Measurements from ENCODE around the gene ANKUB1. TPM values are rescaled to one million over a fixed set of nuclear protein-coding genes. Genes with fewer than 3 reads are reported as not detected.
A peak's percentile ranks its signal among the peaks of the same experiment; 100 is the strongest.

Gene ANKUB1
- total RNA-seq, 2 donors from 2014 or later = not detected

GRCh38 chr3:149813367-149814281 lies 21.3 kb upstream of the ANKUB1 start:
- no peak for TF ChIP-seq CTCF (IDR thresholded peaks at IDR 0.05)
- H3K9me3 ChIP-seq = no peaks in the 10 kb centered on the region
- no peaks in the 10 kb centered on the region for H3K36me3 ChIP-seq
- peak overlapping the region; percentile 92 for H3K9ac ChIP-seq (ENCODE audit: low read depth in 2 of 2, low read length in 2 of 2)
- H3K4me1 ChIP-seq = peaks cover 4% of the 10 kb centered on the region
- intact Hi-C loops (cut with DNase I) = no loop called here
- H3K27ac ChIP-seq = peak overlapping the region; percentile 97
- peak; percentile 53 for DNase-seq
- no peaks in the 10 kb centered on the region for H3K27me3 ChIP-seq
- peak overlapping the region; percentile 75 for H3K4me3 ChIP-seq

GRCh38 chr3:149812606-149813366 lies 20.4 kb upstream of the ANKUB1 start, which contains the start of gene RNF13:
TSS of gene RNF13 (plus strand) at chr3:149813215. CDS start at chr3:149846027, 32,812 bp downstream.
- Histone ChIP-seq H3K4me1 (peaks cover 4% of the 10 kb centered on the region), H3K27me3 (no peaks in the 10 kb centered on the region), H3K9me3 (no peaks in the 10 kb centered on the region), H3K36me3 (no peaks in the 10 kb centered on the region), H3K9ac (ENCODE audit: low read depth in 2 of 2, low read length in 2 of 2) (peak within 1 kb of the TSS; percentile 92), H3K4me3 (peak within 1 kb of the TSS; percentile 75), H3K27ac (peak within 1 kb of the TSS; percentile 97)
- no peak for TF ChIP-seq CTCF (IDR thresholded peaks at IDR 0.05)
- peak; percentile 98 for DNase-seq
- intact Hi-C loops (cut with DNase I) = no loop called here

GRCh38 chr3:149812165-149812605 lies 19.8 kb upstream of the ANKUB1 start:
- H3K9ac ChIP-seq (ENCODE audit: low read depth in 2 of 2, low read length in 2 of 2) = peak overlapping the region; percentile 92
- no peaks in the 10 kb centered on the region for H3K36me3 ChIP-seq
- H3K9me3 ChIP-seq = no peaks in the 10 kb centered on the region
- H3K27me3 ChIP-seq = no peaks in the 10 kb centered on the region
- H3K4me3 ChIP-seq = peak overlapping the region; percentile 75
- DNase-seq = no peak
- intact Hi-C loops (cut with DNase I) = no loop called here
- no peak for TF ChIP-seq CTCF (IDR thresholded peaks at IDR 0.05)
- H3K4me1 ChIP-seq = peaks cover 4% of the 10 kb centered on the region
- H3K27ac ChIP-seq = peak overlapping the region; percentile 97

- Histone ChIP-seq H3K4me3 (no peak overlapping the region), H3K4me1 (peaks cover 4% of the 10 kb centered on the region), H3K27me3 (no peaks in the 10 kb centered on the region), H3K9ac (ENCODE audit: low read depth in 2 of 2, low read length in 2 of 2) (no peak overlapping the region), H3K27ac (no peak overlapping the region), H3K9me3 (no peaks in the 10 kb centered on the region), H3K36me3 (no peaks in the 10 kb centered on the region)
- no peak for DNase-seq
- intact Hi-C loops (cut with DNase I) = no loop called here
- TF ChIP-seq CTCF (IDR thresholded peaks at IDR 0.05) = no peak
Observed at GRCh38 chr3:149810846-149811245, 18.5 kb upstream of the ANKUB1 start.

- H3K4me1 ChIP-seq = peaks cover 3% of the 10 kb centered on the region
- no peaks in the 10 kb centered on the region for H3K27me3 ChIP-seq
- H3K4me3 ChIP-seq = no peak overlapping the region
- no peak overlapping the region for H3K9ac ChIP-seq (ENCODE audit: low read depth in 2 of 2, low read length in 2 of 2)
- intact Hi-C loops (cut with DNase I) = no loop called here
- H3K9me3 ChIP-seq = no peaks in the 10 kb centered on the region
- no peaks in the 10 kb centered on the region for H3K36me3 ChIP-seq
- no peak for TF ChIP-seq CTCF (IDR thresholded peaks at IDR 0.05)
- DNase-seq = no peak
- no peak overlapping the region for H3K27ac ChIP-seq
Observed at GRCh38 chr3:149809699-149810098, 17.3 kb upstream of the ANKUB1 start.

Data from colonic mucosa (tissue), 4 donors.